HEK293 (cell line): ENCODE measurements around the gene JOSD1.
A peak's percentile ranks its signal among the peaks of the same experiment; 100 is the strongest.

Experiments used
- HOXD13 ChIP-seq: sonication (generic); formaldehyde crosslinking; IDR thresholded peaks from 2 replicates; pipeline ENCODE4 v1.8.0; 2022; ENCODE audit warnings: missing genetic modification reagents, borderline replicate concordance
- MZF1 ChIP-seq: fragments of 450-650 bp; formaldehyde crosslinking; IDR thresholded peaks from 2 replicates; pipeline ENCODE4 v1.5.1; 2017; ENCODE audit warnings: missing biosample characterization, missing genetic modification characterization, borderline replicate concordance
- SP3 ChIP-seq: fragments of 450-650 bp; formaldehyde crosslinking; IDR thresholded peaks from 2 replicates; pipeline ENCODE4 v1.5.1; 2016; ENCODE audit warnings: missing biosample characterization, missing genetic modification characterization
- YY2 ChIP-seq: fragments of 450-650 bp; formaldehyde crosslinking; IDR thresholded peaks from 2 replicates; pipeline ENCODE4 v1.5.1; 2016; ENCODE audit warnings: missing biosample characterization, missing genetic modification characterization
- ZBTB10 ChIP-seq: fragments of 450-650 bp; formaldehyde crosslinking; IDR thresholded peaks from 2 replicates; pipeline ENCODE4 v1.5.1; 2016; ENCODE audit warnings: missing biosample characterization, missing genetic modification characterization
- ZBTB11 ChIP-seq: fragments of 450-650 bp; formaldehyde crosslinking; conservative IDR thresholded peaks from 2 replicates; pipeline ENCODE4 v1.5.1; 2016; ENCODE audit warnings: low read depth, missing biosample characterization, missing genetic modification characterization
- ZFHX2 ChIP-seq: fragments of 450-650 bp; formaldehyde crosslinking; conservative IDR thresholded peaks from 2 replicates; pipeline ENCODE4 v1.5.1; 2016; ENCODE audit warnings: missing biosample characterization, missing genetic modification characterization
- ZNF10 ChIP-seq: fragments of 450-650 bp; formaldehyde crosslinking; IDR thresholded peaks from 2 replicates; pipeline ENCODE4 v1.5.1; 2017; ENCODE audit warnings: missing biosample characterization, missing genetic modification characterization
- ZNF155 ChIP-seq: fragments of 450-650 bp; formaldehyde crosslinking; IDR thresholded peaks from 2 replicates; pipeline ENCODE4 v1.5.1; 2016; ENCODE audit warnings: missing biosample characterization, missing genetic modification characterization
- ZNF157 ChIP-seq: fragments of 450-650 bp; formaldehyde crosslinking; IDR thresholded peaks from 2 replicates; pipeline ENCODE4 v1.5.1; 2016; ENCODE audit warnings: missing biosample characterization, missing genetic modification characterization
- ZNF211 ChIP-seq: fragments of 450-650 bp; formaldehyde crosslinking; IDR thresholded peaks from 2 replicates; pipeline ENCODE4 v1.5.1; 2016; ENCODE audit warnings: low read depth, missing biosample characterization, missing genetic modification characterization
- ZNF23 ChIP-seq: fragments of 450-650 bp; formaldehyde crosslinking; IDR thresholded peaks from 2 replicates; pipeline ENCODE4 v1.5.1; 2016; ENCODE audit warnings: missing biosample characterization, missing genetic modification characterization, borderline replicate concordance
- ZNF248 ChIP-seq: fragments of 450-650 bp; formaldehyde crosslinking; IDR thresholded peaks from 2 replicates; pipeline ENCODE4 v1.5.1; 2017; ENCODE audit warnings: missing biosample characterization, missing genetic modification characterization
- ZNF350 ChIP-seq: fragments of 450-650 bp; formaldehyde crosslinking; IDR thresholded peaks from 2 replicates; pipeline ENCODE4 v1.5.0; 2017; ENCODE audit warnings: missing biosample characterization, mild to moderate bottlenecking, missing genetic modification characterization
- ZNF354C ChIP-seq: fragments of 450-650 bp; formaldehyde crosslinking; IDR thresholded peaks from 2 replicates; pipeline ENCODE4 v1.5.1; 2016; ENCODE audit warnings: missing biosample characterization, missing genetic modification characterization, low read depth, borderline replicate concordance
- ZNF596 ChIP-seq: fragments of 450-650 bp; IDR thresholded peaks from 2 replicates; pipeline ENCODE4 v1.5.0; 2018; ENCODE audit warnings: missing biosample characterization, mild to moderate bottlenecking, missing genetic modification characterization, moderate library complexity
- ZNF785 ChIP-seq: fragments of 450-650 bp; formaldehyde crosslinking; IDR thresholded peaks from 2 replicates; pipeline ENCODE4 v1.5.1; 2016; ENCODE audit warnings: missing biosample characterization, missing genetic modification characterization
- ZSCAN23 ChIP-seq: fragments of 450-650 bp; formaldehyde crosslinking; IDR thresholded peaks from 2 replicates; pipeline ENCODE4 v1.5.1; 2016; ENCODE audit warnings: missing biosample characterization, missing genetic modification characterization
- ZSCAN4 ChIP-seq: fragments of 450-650 bp; formaldehyde crosslinking; IDR thresholded peaks from 2 replicates; pipeline ENCODE4 v1.5.1; 2017; ENCODE audit warnings: missing biosample characterization, missing genetic modification characterization
- ZXDB ChIP-seq: fragments of 450-650 bp; formaldehyde crosslinking; IDR thresholded peaks from 2 replicates; pipeline ENCODE4 v1.5.1; 2016; ENCODE audit warnings: missing biosample characterization, missing genetic modification characterization
- TF ChIP-seq, protein P1 (sequence below): fragments of 450-650 bp; formaldehyde crosslinking; IDR thresholded peaks from 2 replicates; pipeline ENCODE4 v1.5.1; 2016; ENCODE audit warnings: missing biosample characterization, missing genetic modification characterization
- TF ChIP-seq, protein P2 (sequence below): fragments of 450-650 bp; formaldehyde crosslinking; IDR thresholded peaks from 2 replicates; pipeline ENCODE4 v1.5.1; 2016; ENCODE audit warnings: missing biosample characterization, missing genetic modification characterization
- TF ChIP-seq, protein P3 (sequence below): fragments of 450-650 bp; formaldehyde crosslinking; IDR thresholded peaks from 2 replicates; pipeline ENCODE4 v1.5.1; 2016; ENCODE audit warnings: missing biosample characterization, missing genetic modification characterization
- TF ChIP-seq, protein P4 (sequence below): fragments of 450-650 bp; formaldehyde crosslinking; IDR thresholded peaks from 2 replicates; pipeline ENCODE4 v1.5.1; 2016; ENCODE audit warnings: missing biosample characterization, missing genetic modification characterization, borderline replicate concordance

Gene JOSD1

GRCh38 chr22:38681582-38682335 lies 19.0 kb downstream of the JOSD1 start, which contains the start of gene TOMM22 (continued):
- TF ChIP-seq SP3 (tag by site-specific recombination) (peak; percentile 80), MZF1 (0 out of 2 replicates have a peak, but pooled peaks have one; percentile 16), ZNF157 (tag by site-specific recombination) (no peak), HOXD13 (CRISPR knock-in tag) (no peak), ZNF211 (tag by site-specific recombination) (no peak), ZNF248 (tag by site-specific recombination) (no peak), ZXDB (peak; percentile 98), YY2 (tag by site-specific recombination) (peak; percentile 100), ZNF10 (no peak), ZNF785 (tag by site-specific recombination) (peak; percentile 39; the same call in 1 of the 2 replicates), ZNF23 (tag by site-specific recombination) (no peak), ZFHX2 (tag by site-specific recombination) (peak; percentile 47), ZBTB11 (tag by site-specific recombination) (peak; percentile 98), ZNF155 (tag by site-specific recombination) (no peak), ZNF350 (tag by site-specific recombination) (no peak), ZNF354C (tag by site-specific recombination) (no peak), ZBTB10 (tag by site-specific recombination) (peak; percentile 93), ZNF596 (tag by site-specific recombination) (no peak), ZSCAN23 (tag by site-specific recombination) (peak; percentile 84; the same call in 1 of the 2 replicates), ZSCAN4 (tag by site-specific recombination) (peak; percentile 34; the same call in 1 of the 2 replicates)
- TF ChIP-seq, protein P1, sequence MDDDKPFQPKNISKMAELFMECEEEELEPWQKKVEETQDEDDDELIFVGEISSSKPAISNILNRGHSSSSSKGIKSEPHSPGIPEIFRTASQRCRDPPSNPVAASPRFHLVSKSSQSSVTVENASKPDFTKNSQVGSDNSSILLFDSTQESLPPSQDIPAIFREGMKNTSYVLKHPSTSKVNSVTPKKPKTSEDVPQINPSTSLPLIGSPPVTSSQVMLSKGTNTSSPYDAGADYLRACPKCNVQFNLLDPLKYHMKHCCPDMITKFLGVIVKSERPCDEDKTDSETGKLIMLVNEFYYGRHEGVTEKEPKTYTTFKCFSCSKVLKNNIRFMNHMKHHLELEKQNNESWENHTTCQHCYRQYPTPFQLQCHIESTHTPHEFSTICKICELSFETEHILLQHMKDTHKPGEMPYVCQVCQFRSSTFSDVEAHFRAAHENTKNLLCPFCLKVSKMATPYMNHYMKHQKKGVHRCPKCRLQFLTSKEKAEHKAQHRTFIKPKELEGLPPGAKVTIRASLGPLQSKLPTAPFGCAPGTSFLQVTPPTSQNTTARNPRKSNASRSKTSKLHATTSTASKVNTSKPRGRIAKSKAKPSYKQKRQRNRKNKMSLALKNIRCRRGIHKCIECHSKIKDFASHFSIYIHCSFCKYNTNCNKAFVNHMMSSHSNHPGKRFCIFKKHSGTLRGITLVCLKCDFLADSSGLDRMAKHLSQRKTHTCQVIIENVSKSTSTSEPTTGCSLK, result no peak
- TF ChIP-seq, protein P2, sequence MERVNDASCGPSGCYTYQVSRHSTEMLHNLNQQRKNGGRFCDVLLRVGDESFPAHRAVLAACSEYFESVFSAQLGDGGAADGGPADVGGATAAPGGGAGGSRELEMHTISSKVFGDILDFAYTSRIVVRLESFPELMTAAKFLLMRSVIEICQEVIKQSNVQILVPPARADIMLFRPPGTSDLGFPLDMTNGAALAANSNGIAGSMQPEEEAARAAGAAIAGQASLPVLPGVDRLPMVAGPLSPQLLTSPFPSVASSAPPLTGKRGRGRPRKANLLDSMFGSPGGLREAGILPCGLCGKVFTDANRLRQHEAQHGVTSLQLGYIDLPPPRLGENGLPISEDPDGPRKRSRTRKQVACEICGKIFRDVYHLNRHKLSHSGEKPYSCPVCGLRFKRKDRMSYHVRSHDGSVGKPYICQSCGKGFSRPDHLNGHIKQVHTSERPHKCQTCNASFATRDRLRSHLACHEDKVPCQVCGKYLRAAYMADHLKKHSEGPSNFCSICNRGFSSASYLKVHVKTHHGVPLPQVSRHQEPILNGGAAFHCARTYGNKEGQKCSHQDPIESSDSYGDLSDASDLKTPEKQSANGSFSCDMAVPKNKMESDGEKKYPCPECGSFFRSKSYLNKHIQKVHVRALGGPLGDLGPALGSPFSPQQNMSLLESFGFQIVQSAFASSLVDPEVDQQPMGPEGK (tag by site-specific recombination), result peak; percentile 66
- TF ChIP-seq, protein P3, sequence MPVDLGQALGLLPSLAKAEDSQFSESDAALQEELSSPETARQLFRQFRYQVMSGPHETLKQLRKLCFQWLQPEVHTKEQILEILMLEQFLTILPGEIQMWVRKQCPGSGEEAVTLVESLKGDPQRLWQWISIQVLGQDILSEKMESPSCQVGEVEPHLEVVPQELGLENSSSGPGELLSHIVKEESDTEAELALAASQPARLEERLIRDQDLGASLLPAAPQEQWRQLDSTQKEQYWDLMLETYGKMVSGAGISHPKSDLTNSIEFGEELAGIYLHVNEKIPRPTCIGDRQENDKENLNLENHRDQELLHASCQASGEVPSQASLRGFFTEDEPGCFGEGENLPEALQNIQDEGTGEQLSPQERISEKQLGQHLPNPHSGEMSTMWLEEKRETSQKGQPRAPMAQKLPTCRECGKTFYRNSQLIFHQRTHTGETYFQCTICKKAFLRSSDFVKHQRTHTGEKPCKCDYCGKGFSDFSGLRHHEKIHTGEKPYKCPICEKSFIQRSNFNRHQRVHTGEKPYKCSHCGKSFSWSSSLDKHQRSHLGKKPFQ (tag by site-specific recombination), result peak; percentile 85
- TF ChIP-seq, protein P4, sequence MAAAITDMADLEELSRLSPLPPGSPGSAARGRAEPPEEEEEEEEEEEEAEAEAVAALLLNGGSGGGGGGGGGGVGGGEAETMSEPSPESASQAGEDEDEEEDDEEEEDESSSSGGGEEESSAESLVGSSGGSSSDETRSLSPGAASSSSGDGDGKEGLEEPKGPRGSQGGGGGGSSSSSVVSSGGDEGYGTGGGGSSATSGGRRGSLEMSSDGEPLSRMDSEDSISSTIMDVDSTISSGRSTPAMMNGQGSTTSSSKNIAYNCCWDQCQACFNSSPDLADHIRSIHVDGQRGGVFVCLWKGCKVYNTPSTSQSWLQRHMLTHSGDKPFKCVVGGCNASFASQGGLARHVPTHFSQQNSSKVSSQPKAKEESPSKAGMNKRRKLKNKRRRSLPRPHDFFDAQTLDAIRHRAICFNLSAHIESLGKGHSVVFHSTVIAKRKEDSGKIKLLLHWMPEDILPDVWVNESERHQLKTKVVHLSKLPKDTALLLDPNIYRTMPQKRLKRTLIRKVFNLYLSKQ (tag by site-specific recombination), result no peak; the same call in 1 of the 2 replicates
